Subcutaneous abdominal adipose tissue (tissue), 5 donors: ENCODE measurements around the gene TPGS1.

Experiments used
- H3K27ac ChIP-seq: one replicate; pipeline ENCODE4 v1.7.0; 2013; ENCODE audit warnings: low read depth, mild to moderate bottlenecking, inconsistent platforms, low read length, moderate library complexity
- H3K27me3 ChIP-seq, 5 donors: one replicate each; pipeline ENCODE4 v1.7.0; 2013; ENCODE audit warnings: low read length in 5 of 5, inconsistent platforms in 1 of 5; ENCODE audit not compliant: control insufficient read depth in 5 of 5, insufficient read depth in 4 of 5
- H3K36me3 ChIP-seq, 5 donors: one replicate each; pipeline ENCODE4 v1.7.0; 2013; ENCODE audit warnings: low read length in 5 of 5; ENCODE audit not compliant: control insufficient read depth in 5 of 5, insufficient read depth in 5 of 5
- H3K4me1 ChIP-seq, 5 donors: one replicate each; pipeline ENCODE4 v1.7.0; 2013; ENCODE audit warnings: low read length in 5 of 5, mild to moderate bottlenecking in 3 of 5, moderate library complexity in 1 of 5; ENCODE audit not compliant: control insufficient read depth in 5 of 5, insufficient read depth in 5 of 5
- H3K4me3 ChIP-seq, 5 donors: one replicate each; pipeline ENCODE4 v1.7.0; 2013; ENCODE audit warnings: low read length in 5 of 5, low read depth in 1 of 5
- H3K9ac ChIP-seq, 5 donors: one replicate each; pipeline ENCODE4 v1.7.0; 2013; ENCODE audit warnings: low read length in 5 of 5, mild to moderate bottlenecking in 4 of 5, moderate library complexity in 3 of 5
- H3K9me3 ChIP-seq, 5 donors: one replicate each; pipeline ENCODE4 v1.7.0; 2013; ENCODE audit warnings: low read length in 5 of 5; ENCODE audit not compliant: control insufficient read depth in 5 of 5
- donor health status: healthy.
- donor health status: healthy.
- donor health status: healthy.
- donor health status: healthy.
- donor health status: healthy.

The TPGS1 gene

GRCh38 chr19:548886-549830 lies 41.9 kb downstream of the TPGS1 start:
- Histone ChIP-seq H3K9me3 (no peaks in the 10 kb centered on the region), H3K4me3 (no peak overlapping the region), H3K4me1 (peaks cover 0 to 5% (median 3%) of the 10 kb centered on the region in 5 donors), H3K36me3 (no peaks in the 10 kb centered on the region), H3K9ac (no peak overlapping the region), H3K27me3 (peaks cover 3 to 14% (median 9%) of the 10 kb centered on the region in 5 donors), H3K27ac (no peak overlapping the region)

- peaks cover 1 to 27% (median 21%) of the 10 kb centered on the region in 5 donors for H3K4me1 ChIP-seq
- no peak overlapping the region for H3K4me3 ChIP-seq
- H3K27me3 ChIP-seq, result peaks cover 0 to 3% (median 2%) of the 10 kb centered on the region in 5 donors
- no peaks in the 10 kb centered on the region for H3K36me3 ChIP-seq
- no peaks in the 10 kb centered on the region for H3K9me3 ChIP-seq
- no peak overlapping the region for H3K9ac ChIP-seq
- H3K27ac ChIP-seq, result no peak overlapping the region
Observed at GRCh38 chr19:554817-555216, 47.5 kb downstream of the TPGS1 start.

GRCh38 chr19:555474-555808 lies 48.1 kb downstream of the TPGS1 start:
- no peaks in the 10 kb centered on the region for H3K9me3 ChIP-seq
- H3K4me3 ChIP-seq, result no peak overlapping the region
- peaks cover 0 to 3% (median 2%) of the 10 kb centered on the region in 5 donors for H3K27me3 ChIP-seq
- no peaks in the 10 kb centered on the region for H3K36me3 ChIP-seq
- peaks cover 1 to 27% (median 21%) of the 10 kb centered on the region in 5 donors for H3K4me1 ChIP-seq
- H3K27ac ChIP-seq, result no peak overlapping the region
- no peak overlapping the region for H3K9ac ChIP-seq

- Histone ChIP-seq H3K4me3 (no peak overlapping the region), H3K36me3 (no peaks in the 10 kb centered on the region), H3K27ac (no peak overlapping the region), H3K9me3 (no peaks in the 10 kb centered on the region), H3K4me1 (peaks cover 1 to 25% (median 18%) of the 10 kb centered on the region in 5 donors), H3K9ac (no peak overlapping the region), H3K27me3 (peaks cover 0 to 3% (median 0%) of the 10 kb centered on the region in 5 donors)
Observed at GRCh38 chr19:556611-557382, 49.5 kb downstream of the TPGS1 start.

GRCh38 chr19:558770-559439 lies 51.6 kb downstream of the TPGS1 start:
- Histone ChIP-seq H3K27ac (no peak overlapping the region), H3K4me1 (peaks cover 1 to 25% (median 18%) of the 10 kb centered on the region in 5 donors), H3K27me3 (no peaks in the 10 kb centered on the region), H3K9me3 (no peaks in the 10 kb centered on the region), H3K4me3 (no peak overlapping the region), H3K36me3 (no peaks in the 10 kb centered on the region), H3K9ac (no peak overlapping the region)

GRCh38 chr19:560121-560520 lies 52.8 kb downstream of the TPGS1 start:
- no peak overlapping the region for H3K27ac ChIP-seq
- H3K4me3 ChIP-seq, result no peak overlapping the region
- no peak overlapping the region for H3K9ac ChIP-seq
- H3K4me1 ChIP-seq, result peaks cover 1 to 22% (median 18%) of the 10 kb centered on the region in 5 donors
- no peaks in the 10 kb centered on the region for H3K9me3 ChIP-seq
- H3K27me3 ChIP-seq, result no peaks in the 10 kb centered on the region
- H3K36me3 ChIP-seq, result no peaks in the 10 kb centered on the region

GRCh38 chr19:566403-566802 lies 59.1 kb downstream of the TPGS1 start:
- H3K4me3 ChIP-seq, result no peak overlapping the region
- no peak overlapping the region for H3K9ac ChIP-seq
- H3K4me1 ChIP-seq, result peaks cover 0 to 12% (median 6%) of the 10 kb centered on the region in 5 donors
- H3K9me3 ChIP-seq, result no peaks in the 10 kb centered on the region
- H3K36me3 ChIP-seq, result no peaks in the 10 kb centered on the region
- H3K27ac ChIP-seq, result no peak overlapping the region
- H3K27me3 ChIP-seq, result no peaks in the 10 kb centered on the region

- Histone ChIP-seq H3K9me3 (no peaks in the 10 kb centered on the region), H3K4me3 (no peak overlapping the region), H3K9ac (no peak overlapping the region), H3K36me3 (no peaks in the 10 kb centered on the region), H3K27me3 (no peaks in the 10 kb centered on the region), H3K27ac (no peak overlapping the region), H3K4me1 (peaks cover 0 to 17% (median 10%) of the 10 kb centered on the region in 5 donors)
Observed at GRCh38 chr19:566844-567243, 59.5 kb downstream of the TPGS1 start.

- no peak overlapping the region for H3K27ac ChIP-seq
- no peaks in the 10 kb centered on the region for H3K36me3 ChIP-seq
- H3K9ac ChIP-seq, result no peak overlapping the region
- H3K27me3 ChIP-seq, result no peaks in the 10 kb centered on the region
- peaks cover 0 to 19% (median 13%) of the 10 kb centered on the region in 5 donors for H3K4me1 ChIP-seq
- no peaks in the 10 kb centered on the region for H3K9me3 ChIP-seq
- no peak overlapping the region for H3K4me3 ChIP-seq
Observed at GRCh38 chr19:567296-567900, 60.1 kb downstream of the TPGS1 start.
